ENCODE measurements around the gene TBP. TPM values are rescaled to one million over a fixed set of nuclear protein-coding genes. Genes with fewer than 3 reads are reported as not detected.
A peak's percentile ranks its signal among the peaks of the same experiment; 100 is the strongest.

Gene TBP
- total and polyA plus RNA-seq, 2 of the 13 experiments (the other 11 are each of a cell fraction or from before 2014, with no cell fraction given), result 21.7 to 28.1 TPM

DNA sequence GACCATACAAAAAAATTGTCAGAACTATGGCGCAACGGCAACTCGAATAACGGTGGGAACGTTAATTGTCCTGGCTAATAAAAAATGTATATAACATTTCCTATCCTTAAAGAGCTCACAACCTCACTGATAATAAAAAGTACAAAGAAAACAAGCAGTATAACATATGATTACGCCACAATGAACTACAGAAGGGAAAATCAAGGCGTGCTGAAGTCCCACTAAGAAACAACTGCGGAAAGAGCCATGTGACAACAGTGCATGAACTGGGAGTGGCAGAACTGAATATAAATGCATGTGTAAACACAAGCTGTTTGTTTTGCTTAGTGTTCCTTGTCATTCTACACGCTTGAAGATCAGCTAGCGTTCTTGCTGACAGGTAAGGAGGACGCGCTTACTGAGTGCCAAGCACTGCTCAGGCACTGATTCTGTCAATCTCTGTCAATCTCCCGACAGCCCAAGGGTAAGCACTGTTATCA, 596 bp upstream of the TBP start (continued):
- TF ChIP-seq ZFP41 (CRISPR knock-in tag; IDR thresholded peaks at IDR 0.05; ENCODE audit: borderline replicate concordance), result no peak
- TF ChIP-seq MEIS1 (CRISPR knock-in tag; IDR thresholded peaks at IDR 0.05; ENCODE audit: borderline replicate concordance), result peak; percentile 2; the same call in 1 of the 2 replicates

- in situ Hi-C loops (cut with HindIII; ENCODE audit: extremely low pct_ligation_motif_present, low pct_unique_long_range_greater_than_20kb), result loop anchor here (5.0 kb wide), 1 partner anchor 802 kb away; the partner anchor contains the start of genes DYNLT2 and ERMARD
- Histone ChIP-seq H2AFZ (ENCODE audit: low read length) (no peak overlapping the region), H3K27me3 (ENCODE audit: control insufficient read depth in 1 of 2, insufficient read depth in 2 of 2, low read length in 2 of 2) (peaks cover 0 to 5% of the 10 kb centered on the region in 2 experiments; a peak in 1 of 5 replicates), H3K79me2 (ENCODE audit: insufficient read depth, low read length) (peaks cover 71% of the 10 kb centered on the region), H3K4me2 (ENCODE audit: low read depth, low read length) (peak overlapping the region; percentile 94), H4K20me1 (ENCODE audit: insufficient read depth, low read length) (peaks cover 34% of the 10 kb centered on the region), H3K27ac (ENCODE audit: extremely low read length, insufficient read depth, low read length) (peak overlapping the region; percentile 84), H3K36me3 (replicated peaks in 1 of 2; ENCODE audit: control insufficient read depth in 1 of 2, insufficient read depth in 2 of 2, low read length in 2 of 2) (peaks cover 3 to 23% of the 10 kb centered on the region in 2 experiments; a peak in 3 of 5 replicates), H3K4me1 (ENCODE audit: insufficient read depth, low read length) (peaks cover 45% of the 10 kb centered on the region), H3K4me3 (replicated peaks in 1 of 3; ENCODE audit: insufficient read depth in 1 of 3, low read depth in 2 of 3, low read length in 3 of 3) (peak overlapping the region; percentile 98 to 99 (median 98)), H3K9me3 (ENCODE audit: low read length) (no peaks in the 10 kb centered on the region), H3K9ac (ENCODE audit: insufficient read depth, low read depth, low read length) (peak overlapping the region; percentile 96)
- WGBS (ENCODE audit: low lambda C conversion rate), result under 1% methylated on average over 7 of the region's 7 CpGs
- intact Hi-C loops (cut with micrococcal nuclease; ENCODE audit: unreplicated experiment), result loop anchor here (1.0 to 5.0 kb wide), 5 partner anchors 30 to 852 kb away; partner anchors contain the start of genes C6orf120, DYNLT2, ERMARD and FAM120B
- DNase-seq (ENCODE audit: low spot score) (no peak), FAIRE-seq (no peak), ATAC-seq (no peak)
- TF ChIP-seq, protein P1, sequence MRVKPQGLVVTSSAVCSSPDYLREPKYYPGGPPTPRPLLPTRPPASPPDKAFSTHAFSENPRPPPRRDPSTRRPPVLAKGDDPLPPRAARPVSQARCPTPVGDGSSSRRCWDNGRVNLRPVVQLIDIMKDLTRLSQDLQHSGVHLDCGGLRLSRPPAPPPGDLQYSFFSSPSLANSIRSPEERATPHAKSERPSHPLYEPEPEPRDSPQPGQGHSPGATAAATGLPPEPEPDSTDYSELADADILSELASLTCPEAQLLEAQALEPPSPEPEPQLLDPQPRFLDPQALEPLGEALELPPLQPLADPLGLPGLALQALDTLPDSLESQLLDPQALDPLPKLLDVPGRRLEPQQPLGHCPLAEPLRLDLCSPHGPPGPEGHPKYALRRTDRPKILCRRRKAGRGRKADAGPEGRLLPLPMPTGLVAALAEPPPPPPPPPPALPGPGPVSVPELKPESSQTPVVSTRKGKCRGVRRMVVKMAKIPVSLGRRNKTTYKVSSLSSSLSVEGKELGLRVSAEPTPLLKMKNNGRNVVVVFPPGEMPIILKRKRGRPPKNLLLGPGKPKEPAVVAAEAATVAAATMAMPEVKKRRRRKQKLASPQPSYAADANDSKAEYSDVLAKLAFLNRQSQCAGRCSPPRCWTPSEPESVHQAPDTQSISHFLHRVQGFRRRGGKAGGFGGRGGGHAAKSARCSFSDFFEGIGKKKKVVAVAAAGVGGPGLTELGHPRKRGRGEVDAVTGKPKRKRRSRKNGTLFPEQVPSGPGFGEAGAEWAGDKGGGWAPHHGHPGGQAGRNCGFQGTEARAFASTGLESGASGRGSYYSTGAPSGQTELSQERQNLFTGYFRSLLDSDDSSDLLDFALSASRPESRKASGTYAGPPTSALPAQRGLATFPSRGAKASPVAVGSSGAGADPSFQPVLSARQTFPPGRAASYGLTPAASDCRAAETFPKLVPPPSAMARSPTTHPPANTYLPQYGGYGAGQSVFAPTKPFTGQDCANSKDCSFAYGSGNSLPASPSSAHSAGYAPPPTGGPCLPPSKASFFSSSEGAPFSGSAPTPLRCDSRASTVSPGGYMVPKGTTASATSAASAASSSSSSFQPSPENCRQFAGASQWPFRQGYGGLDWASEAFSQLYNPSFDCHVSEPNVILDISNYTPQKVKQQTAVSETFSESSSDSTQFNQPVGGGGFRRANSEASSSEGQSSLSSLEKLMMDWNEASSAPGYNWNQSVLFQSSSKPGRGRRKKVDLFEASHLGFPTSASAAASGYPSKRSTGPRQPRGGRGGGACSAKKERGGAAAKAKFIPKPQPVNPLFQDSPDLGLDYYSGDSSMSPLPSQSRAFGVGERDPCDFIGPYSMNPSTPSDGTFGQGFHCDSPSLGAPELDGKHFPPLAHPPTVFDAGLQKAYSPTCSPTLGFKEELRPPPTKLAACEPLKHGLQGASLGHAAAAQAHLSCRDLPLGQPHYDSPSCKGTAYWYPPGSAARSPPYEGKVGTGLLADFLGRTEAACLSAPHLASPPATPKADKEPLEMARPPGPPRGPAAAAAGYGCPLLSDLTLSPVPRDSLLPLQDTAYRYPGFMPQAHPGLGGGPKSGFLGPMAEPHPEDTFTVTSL (CRISPR knock-in tag; IDR thresholded peaks at IDR 0.05; ENCODE audit: borderline replicate concordance), result 0 out of 2 replicates have a peak, but pooled peaks have one; percentile 7
- TF ChIP-seq ZNF879 (CRISPR knock-in tag; IDR thresholded peaks at IDR 0.05), result 0 out of 2 replicates have a peak, but pooled peaks have one; percentile 2
- TF ChIP-seq, protein P2, sequence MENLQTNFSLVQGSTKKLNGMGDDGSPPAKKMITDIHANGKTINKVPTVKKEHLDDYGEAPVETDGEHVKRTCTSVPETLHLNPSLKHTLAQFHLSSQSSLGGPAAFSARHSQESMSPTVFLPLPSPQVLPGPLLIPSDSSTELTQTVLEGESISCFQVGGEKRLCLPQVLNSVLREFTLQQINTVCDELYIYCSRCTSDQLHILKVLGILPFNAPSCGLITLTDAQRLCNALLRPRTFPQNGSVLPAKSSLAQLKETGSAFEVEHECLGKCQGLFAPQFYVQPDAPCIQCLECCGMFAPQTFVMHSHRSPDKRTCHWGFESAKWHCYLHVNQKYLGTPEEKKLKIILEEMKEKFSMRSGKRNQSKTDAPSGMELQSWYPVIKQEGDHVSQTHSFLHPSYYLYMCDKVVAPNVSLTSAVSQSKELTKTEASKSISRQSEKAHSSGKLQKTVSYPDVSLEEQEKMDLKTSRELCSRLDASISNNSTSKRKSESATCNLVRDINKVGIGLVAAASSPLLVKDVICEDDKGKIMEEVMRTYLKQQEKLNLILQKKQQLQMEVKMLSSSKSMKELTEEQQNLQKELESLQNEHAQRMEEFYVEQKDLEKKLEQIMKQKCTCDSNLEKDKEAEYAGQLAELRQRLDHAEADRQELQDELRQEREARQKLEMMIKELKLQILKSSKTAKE (CRISPR knock-in tag; IDR thresholded peaks at IDR 0.05; ENCODE audit: borderline replicate concordance), result no peak
- TF ChIP-seq ZBTB39 (CRISPR knock-in tag; IDR thresholded peaks at IDR 0.05), result 0 out of 2 replicates have a peak, but pooled peaks have one; percentile 33
- no peak for TF ChIP-seq KDM4B (CRISPR knock-in tag; IDR thresholded peaks at IDR 0.05)
- peak; percentile 11 for TF ChIP-seq SRSF1 (optimal IDR thresholded peaks at IDR 0.05; ENCODE audit: low read depth, low read length)
- no peak for TF ChIP-seq ZBTB42 (CRISPR knock-in tag; IDR thresholded peaks at IDR 0.05)
- TF ChIP-seq, protein P3, sequence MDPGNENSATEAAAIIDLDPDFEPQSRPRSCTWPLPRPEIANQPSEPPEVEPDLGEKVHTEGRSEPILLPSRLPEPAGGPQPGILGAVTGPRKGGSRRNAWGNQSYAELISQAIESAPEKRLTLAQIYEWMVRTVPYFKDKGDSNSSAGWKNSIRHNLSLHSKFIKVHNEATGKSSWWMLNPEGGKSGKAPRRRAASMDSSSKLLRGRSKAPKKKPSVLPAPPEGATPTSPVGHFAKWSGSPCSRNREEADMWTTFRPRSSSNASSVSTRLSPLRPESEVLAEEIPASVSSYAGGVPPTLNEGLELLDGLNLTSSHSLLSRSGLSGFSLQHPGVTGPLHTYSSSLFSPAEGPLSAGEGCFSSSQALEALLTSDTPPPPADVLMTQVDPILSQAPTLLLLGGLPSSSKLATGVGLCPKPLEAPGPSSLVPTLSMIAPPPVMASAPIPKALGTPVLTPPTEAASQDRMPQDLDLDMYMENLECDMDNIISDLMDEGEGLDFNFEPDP (CRISPR knock-in tag; conservative IDR thresholded peaks at IDR 0.05), result 0 out of 2 replicates have a peak, but pooled peaks have one; percentile 97
- BruUV-seq (replicated peaks), result no TSS peak
- ChIA-PET CTCF (ENCODE audit: low intra/inter-chr PET ratio, low total read pairs) (no interaction called here), POLR2A (no interaction called here)
These were observed 598 bp downstream of the TBP start for GRCh38 chr6:170554796-170555137.

All from HepG2 (cell line).